Upper lobe of left lung (tissue), 4 donors: ENCODE results near the gene USP53.

Experiments
- EP300 ChIP-seq, 4 donors: sonication (generic); formaldehyde crosslinking; IDR thresholded peaks; one replicate each; pipeline ENCODE4 v1.5.1; 2017; ENCODE audit warnings: antibody characterized with exemption in 4 of 4, control low read depth in 2 of 4
- POLR2A ChIP-seq, 4 donors: fragments of 450-650 bp; IDR thresholded peaks; one replicate each; pipeline ENCODE4 v1.5.1; 2016 to 2017; ENCODE audit warnings: antibody characterized with exemption in 4 of 4, mild to moderate bottlenecking in 2 of 4
- TF ChIP-seq, protein P1 (sequence below), 6 experiments: fragments of 450-650 bp in 4 of 6; fragments of 200-600 bp in 2 of 6; sonication (generic) in 2 of 6; IDR thresholded peaks; one replicate each; pipeline ENCODE4 v1.5.1; 2016 to 2019; ENCODE audit warnings: antibody characterized with exemption in 6 of 6

DNA sequence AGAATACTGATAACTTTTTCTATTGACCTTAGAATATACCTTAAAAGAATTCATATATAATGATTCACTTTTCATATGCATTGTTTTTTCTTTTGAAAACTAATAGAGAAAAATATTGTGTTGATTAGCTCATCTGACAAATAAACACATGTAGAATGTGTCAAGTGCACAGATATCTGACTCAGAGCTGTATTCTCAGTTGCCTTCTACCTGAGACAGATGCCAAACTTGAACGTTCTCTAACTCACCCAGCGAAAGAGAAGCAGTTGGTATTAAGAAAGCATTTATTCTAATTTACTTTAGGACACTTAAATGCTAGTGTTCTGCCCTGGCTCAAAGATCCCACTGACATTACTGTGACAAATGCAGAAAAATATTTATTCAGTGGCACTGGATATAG lies 28.1 kb downstream of the USP53 start:
- TF ChIP-seq, protein P1, sequence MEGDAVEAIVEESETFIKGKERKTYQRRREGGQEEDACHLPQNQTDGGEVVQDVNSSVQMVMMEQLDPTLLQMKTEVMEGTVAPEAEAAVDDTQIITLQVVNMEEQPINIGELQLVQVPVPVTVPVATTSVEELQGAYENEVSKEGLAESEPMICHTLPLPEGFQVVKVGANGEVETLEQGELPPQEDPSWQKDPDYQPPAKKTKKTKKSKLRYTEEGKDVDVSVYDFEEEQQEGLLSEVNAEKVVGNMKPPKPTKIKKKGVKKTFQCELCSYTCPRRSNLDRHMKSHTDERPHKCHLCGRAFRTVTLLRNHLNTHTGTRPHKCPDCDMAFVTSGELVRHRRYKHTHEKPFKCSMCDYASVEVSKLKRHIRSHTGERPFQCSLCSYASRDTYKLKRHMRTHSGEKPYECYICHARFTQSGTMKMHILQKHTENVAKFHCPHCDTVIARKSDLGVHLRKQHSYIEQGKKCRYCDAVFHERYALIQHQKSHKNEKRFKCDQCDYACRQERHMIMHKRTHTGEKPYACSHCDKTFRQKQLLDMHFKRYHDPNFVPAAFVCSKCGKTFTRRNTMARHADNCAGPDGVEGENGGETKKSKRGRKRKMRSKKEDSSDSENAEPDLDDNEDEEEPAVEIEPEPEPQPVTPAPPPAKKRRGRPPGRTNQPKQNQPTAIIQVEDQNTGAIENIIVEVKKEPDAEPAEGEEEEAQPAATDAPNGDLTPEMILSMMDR (IDR thresholded peaks at IDR 0.05): no peak
- no peak for TF ChIP-seq POLR2A (IDR thresholded peaks at IDR 0.05)
- TF ChIP-seq EP300 (IDR thresholded peaks at IDR 0.05): no peak
